HepG2 (cell line): Measurements from ENCODE around the gene TRIM67. TPM values are rescaled to one million over a fixed set of nuclear protein-coding genes. Genes with fewer than 3 reads are reported as not detected.

Source experiments
- ATAC-seq: fragments of 200-7000 bp; cut with Tn5 transposase; 3 replicates; pipeline ENCODE4 v1.9.1; 2020; ENCODE audit warnings: mild to moderate bottlenecking, moderate library complexity
- BruUV-seq: library from RNA; stranded (reverse); fragments of 400-500 nt; replicated peaks from 2 replicates; lab custom pipeline; 2021; lab: Mats Ljungman, UMichigan
- CTCF ChIA-PET: fragments of 300-600 bp; formaldehyde crosslinking; extraction: SDS; loops from one replicate; lab custom pipeline; 2021; ENCODE audit warnings: low total read pairs, inconsistent platforms, low intra/inter-chr PET ratio; lab: Yijun Ruan, JAX
- POLR2A ChIA-PET: fragments of 350-600 bp; sonication (Branson Sonifier 250); formaldehyde crosslinking; loops from one replicate; lab custom pipeline; 2020; ENCODE audit warnings: antibody characterized with exemption, inconsistent platforms; lab: Yijun Ruan, JAX
- DNase-seq: peaks from one replicate; pipeline ENCODE4 v3.0.0-alpha.2; 2015; ENCODE audit warnings: low spot score
- FAIRE-seq: peaks from 3 replicates; lab custom pipeline; 2011; peaks lifted over from hg19 to GRCh38; lab: Jason Lieb, UNC
- H2AFZ ChIP-seq: one replicate; pipeline ENCODE4 v1.6.1; 2011; ENCODE audit warnings: low read length, inconsistent platforms
- H3K27ac ChIP-seq: fragments of 300-600 bp; 3 replicates; pipeline ENCODE4 v1.8.0; 2011; ENCODE audit warnings: mixed run types, mild to moderate bottlenecking, mixed read lengths, low read length, inconsistent platforms; ENCODE audit not compliant: insufficient read depth; ENCODE audit errors: extremely low read length
- H3K27me3 ChIP-seq, 2 experiments: fragments of 200-600 bp in 1 of 2; 2 replicates in 1 of 2; 3 replicates in 1 of 2; pipeline versions ENCODE4 v1.6.0 to v1.8.0; 2011; ENCODE audit warnings: low read length in 2 of 2, mild to moderate bottlenecking in 2 of 2, moderate library complexity in 2 of 2, inconsistent platforms in 1 of 2; ENCODE audit not compliant: insufficient read depth in 2 of 2, control insufficient read depth in 1 of 2
- H3K36me3 ChIP-seq, 2 experiments: fragments of 200-600 bp in 1 of 2; replicated peaks in 1 of 2; 2 replicates in 1 of 2; 3 replicates in 1 of 2; pipeline versions ENCODE4 v1.5.1 to v1.8.0; 2011; ENCODE audit warnings: low read length in 2 of 2, inconsistent platforms in 1 of 2; ENCODE audit not compliant: insufficient read depth in 2 of 2, control insufficient read depth in 1 of 2
- H3K4me1 ChIP-seq: 2 replicates; pipeline ENCODE4 v1.5.1; 2012; ENCODE audit warnings: low read length, inconsistent platforms; ENCODE audit not compliant: insufficient read depth
- H3K4me2 ChIP-seq: 2 replicates; pipeline ENCODE4 v1.6.0; 2011; ENCODE audit warnings: low read depth, low read length, inconsistent platforms
- H3K4me3 ChIP-seq, 3 experiments: fragments of 200-600 bp in 1 of 3; sonication (generic), shearing (Covaris generic) in 1 of 3; replicated peaks in 1 of 3; 2 replicates each; pipeline ENCODE4 v1.5.1; 2011 to 2016; ENCODE audit warnings: low read length in 3 of 3, inconsistent platforms in 2 of 3, low read depth in 2 of 3, mild to moderate bottlenecking in 2 of 3, control low read depth in 1 of 3, mixed read lengths in 1 of 3; ENCODE audit not compliant: insufficient read depth in 1 of 3
- H3K79me2 ChIP-seq: one replicate; pipeline ENCODE4 v1.6.1; 2011; ENCODE audit warnings: low read length, inconsistent platforms; ENCODE audit not compliant: insufficient read depth
- H3K9ac ChIP-seq: 2 replicates; pipeline ENCODE4 v1.6.0; 2011; ENCODE audit warnings: mild to moderate bottlenecking, low read depth, low read length, inconsistent platforms; ENCODE audit not compliant: insufficient read depth
- H3K9me3 ChIP-seq: 2 replicates; pipeline ENCODE4 v1.5.1; 2012; ENCODE audit warnings: mild to moderate bottlenecking, low read length
- H4K20me1 ChIP-seq: 2 replicates; pipeline ENCODE4 v1.6.0; 2011; ENCODE audit warnings: inconsistent platforms, mild to moderate bottlenecking, low read length, moderate library complexity; ENCODE audit not compliant: insufficient read depth
- AGO1 ChIP-seq: fragments of 200-400 bp; formaldehyde crosslinking; IDR thresholded peaks from 2 replicates; pipeline ENCODE4 v1.6.1; 2017; ENCODE audit warnings: mild to moderate bottlenecking, low read depth, low read length, moderate library complexity; ENCODE audit not compliant: poor library complexity, severe bottlenecking
- BRCA1 ChIP-seq: sonication (generic); formaldehyde crosslinking; IDR thresholded peaks from 2 replicates; pipeline ENCODE4 v1.4.0; 2020; ENCODE audit warnings: missing genetic modification reagents
- CCDC6 ChIP-seq: sonication (generic); formaldehyde crosslinking; IDR thresholded peaks from 2 replicates; pipeline ENCODE4 v1.8.1; 2022; ENCODE audit warnings: mild to moderate bottlenecking, missing genetic modification reagents, moderate library complexity
- GATAD1 ChIP-seq: IDR thresholded peaks from 2 replicates; pipeline ENCODE4 v1.6.1; 2016; ENCODE audit warnings: missing genetic modification reagents, missing compliant biosample characterization
- IKZF4 ChIP-seq: sonication (generic); formaldehyde crosslinking; IDR thresholded peaks from 2 replicates; pipeline ENCODE4 v1.5.1; 2020; ENCODE audit warnings: borderline replicate concordance, mild to moderate bottlenecking, low read depth, missing genetic modification reagents; ENCODE audit errors: not compliant biosample characterization
- SNRNP70 ChIP-seq: fragments of 200-400 bp; formaldehyde crosslinking; IDR thresholded peaks from 2 replicates; pipeline ENCODE4 v1.6.1; 2017; ENCODE audit warnings: mild to moderate bottlenecking, low read depth, low read length, moderate library complexity
- TOE1 ChIP-seq: sonication (generic); formaldehyde crosslinking; IDR thresholded peaks from 2 replicates; pipeline ENCODE4 v1.4.0; 2020; ENCODE audit warnings: mild to moderate bottlenecking, missing genetic modification reagents
- ZNF333 ChIP-seq: sonication (generic); formaldehyde crosslinking; IDR thresholded peaks from 2 replicates; pipeline ENCODE4 v1.4.0; 2020; ENCODE audit warnings: mild to moderate bottlenecking, missing genetic modification reagents, borderline replicate concordance
- ZNF354B ChIP-seq: sonication (generic); formaldehyde crosslinking; IDR thresholded peaks from 2 replicates; pipeline ENCODE4 v1.8.0; 2022; ENCODE audit warnings: mild to moderate bottlenecking, missing genetic modification reagents
- ZNF564 ChIP-seq: sonication (generic); formaldehyde crosslinking; IDR thresholded peaks from 2 replicates; pipeline ENCODE4 v1.8.1; 2023; ENCODE audit warnings: mild to moderate bottlenecking, missing genetic modification reagents
- ZNF709 ChIP-seq: sonication (generic); formaldehyde crosslinking; IDR thresholded peaks from 2 replicates; pipeline ENCODE4 v1.5.0; 2020; ENCODE audit warnings: mild to moderate bottlenecking, missing genetic modification reagents
- WGBS: methylation state at CpG from one replicate; pipeline ENCODE4 v1.1.6; 2017; ENCODE audit warnings: low lambda C conversion rate; 5-methylcytosine and 5-hydroxymethylcytosine counted together
- in situ Hi-C: cut with HindIII; loops from 2 replicates; pipeline ENCODE4 v1.10.0; 2017; ENCODE audit warnings: low pct_unique_long_range_greater_than_20kb; ENCODE audit not compliant: extremely low pct_ligation_motif_present
- intact Hi-C: fragments of 100-400 bp; cut with micrococcal nuclease; formaldehyde crosslinking; loops from one replicate; pipeline ENCODE4 v1.10.0; 2022; ENCODE audit not compliant: unreplicated experiment
- polyA plus RNA-seq, 8 experiments: library from polyadenylated mRNA; depleted of rRNA in 3 of 8; stranded (reverse) in 7 of 8; unstranded in 1 of 8; fragments of >200 nt; fragmentation: Illumina TruSeq in 4 of 8; extraction: Trizol in 4 of 8; gene quantifications; 2 replicates each; pipeline versions ENCODE4 v1.2.1 to v1.2.3, GENCODE V29; 2011 to 2016; ENCODE audit warnings: low read depth in 4 of 8, missing spikeins in 1 of 8, mixed read lengths in 1 of 8; ENCODE audit not compliant: insufficient read depth in 1 of 8
- total RNA-seq, 5 experiments: library from RNA; depleted of rRNA; stranded (reverse); fragments of >200 nt; fragmentation: Illumina TruSeq; extraction: Trizol; gene quantifications; 2 replicates each; pipeline ENCODE4 v1.2.3, GENCODE V29; 2016; ENCODE audit warnings: low read depth in 1 of 5
- TF ChIP-seq, protein P1 (sequence below): fragments of 450-650 bp; IDR thresholded peaks from 2 replicates; pipeline ENCODE4 v1.6.1; 2016

The TRIM67 gene
- total and polyA plus RNA-seq, 2 of the 13 experiments (the other 11 are each of a cell fraction or from before 2014, with no cell fraction given), result not detected

DNA sequence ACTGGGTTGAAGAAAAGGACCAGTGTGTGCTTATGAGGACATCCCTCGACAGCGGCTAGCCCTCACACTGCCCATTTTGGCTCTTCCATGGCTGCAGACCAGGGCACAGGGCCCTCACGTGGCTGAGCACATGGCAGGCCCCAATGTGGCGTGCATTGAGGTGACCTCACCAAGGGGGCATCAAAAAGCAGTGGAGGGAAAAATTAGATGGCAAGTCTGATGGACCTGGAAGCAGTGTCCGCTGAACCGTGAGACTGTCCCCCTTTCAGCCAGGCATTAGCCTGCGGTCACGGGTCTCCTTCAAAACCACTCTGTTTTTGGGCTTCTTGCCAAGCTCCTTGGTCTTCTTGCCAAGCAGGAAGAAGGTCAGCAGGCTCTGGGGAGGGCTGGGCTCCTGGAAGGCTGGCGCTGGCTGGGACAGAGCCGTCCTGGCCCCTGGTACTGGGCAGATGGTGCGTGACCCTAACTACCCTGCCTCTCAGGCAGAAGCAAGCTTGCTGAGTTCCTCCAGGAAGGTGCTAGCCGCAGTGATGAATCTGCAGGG, 30.8 kb downstream of the TRIM67 start:
- H4K20me1 ChIP-seq, result no peaks in the 10 kb centered on the region
- no peaks in the 10 kb centered on the region for H3K9me3 ChIP-seq
- intact Hi-C loops, result no loop called here
- POLR2A ChIA-PET, result no interaction called here
- FAIRE-seq, result no peak
- H3K27ac ChIP-seq, result no peak overlapping the region
- no TSS peak for BruUV-seq
- H3K4me1 ChIP-seq, result peaks cover 42% of the 10 kb centered on the region
- H3K27me3 ChIP-seq, result peaks cover 0 to 38% of the 10 kb centered on the region in 2 experiments; a peak in 3 of 5 replicates
- CTCF ChIA-PET, result no interaction called here
- in situ Hi-C loops, result no loop called here
- no peak for DNase-seq
- H3K4me2 ChIP-seq, result no peak overlapping the region
- H3K9ac ChIP-seq, result no peak overlapping the region
- no peak for TF ChIP-seq BRCA1 (CRISPR knock-in tag)
- TF ChIP-seq, protein P1, sequence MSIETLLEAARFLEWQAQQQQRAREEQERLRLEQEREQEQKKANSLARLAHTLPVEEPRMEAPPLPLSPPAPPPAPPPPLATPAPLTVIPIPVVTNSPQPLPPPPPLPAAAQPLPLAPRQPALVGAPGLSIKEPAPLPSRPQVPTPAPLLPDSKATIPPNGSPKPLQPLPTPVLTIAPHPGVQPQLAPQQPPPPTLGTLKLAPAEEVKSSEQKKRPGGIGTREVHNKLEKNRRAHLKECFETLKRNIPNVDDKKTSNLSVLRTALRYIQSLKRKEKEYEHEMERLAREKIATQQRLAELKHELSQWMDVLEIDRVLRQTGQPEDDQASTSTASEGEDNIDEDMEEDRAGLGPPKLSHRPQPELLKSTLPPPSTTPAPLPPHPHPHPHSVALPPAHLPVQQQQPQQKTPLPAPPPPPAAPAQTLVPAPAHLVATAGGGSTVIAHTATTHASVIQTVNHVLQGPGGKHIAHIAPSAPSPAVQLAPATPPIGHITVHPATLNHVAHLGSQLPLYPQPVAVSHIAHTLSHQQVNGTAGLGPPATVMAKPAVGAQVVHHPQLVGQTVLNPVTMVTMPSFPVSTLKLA, result peak; percentile 66
- H3K79me2 ChIP-seq, result no peaks in the 10 kb centered on the region
- H3K4me3 ChIP-seq, result no peak overlapping the region
- no peaks in the 10 kb centered on the region for H3K36me3 ChIP-seq
- WGBS, result 48% methylated on average over 8 of the region's 12 CpGs
- no peak overlapping the region for H2AFZ ChIP-seq
- no peak for ATAC-seq

DNA sequence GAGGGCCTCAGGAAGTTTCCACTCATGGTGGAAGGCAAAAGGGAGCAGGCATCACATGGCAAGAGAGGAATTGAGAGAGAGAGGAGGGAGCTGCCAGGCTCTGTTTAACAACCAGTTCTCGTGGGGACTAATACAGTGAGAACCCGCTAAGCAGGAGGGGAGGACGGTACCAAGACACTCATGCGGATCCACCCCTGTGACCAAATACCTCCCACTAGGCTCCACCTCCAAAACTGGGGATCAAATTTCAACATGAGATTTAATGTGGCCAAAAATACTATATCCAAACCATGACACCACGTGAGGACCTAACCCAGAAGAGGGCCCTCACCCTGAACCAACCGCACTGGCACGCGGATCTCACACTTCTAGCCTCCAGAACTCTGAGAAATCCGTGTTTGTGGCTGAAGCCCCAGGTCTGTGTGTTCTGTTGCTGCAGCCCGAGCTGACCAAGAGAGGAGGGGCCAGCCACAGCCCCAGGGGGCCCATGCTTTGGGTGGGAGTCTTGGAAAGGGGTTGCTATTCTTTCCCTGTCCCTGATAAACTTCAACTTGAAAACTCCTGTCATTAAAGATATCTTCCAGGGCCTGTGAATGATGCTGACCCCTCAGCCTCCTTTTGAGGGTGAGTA, 32.0 kb downstream of the TRIM67 start:
- ATAC-seq (no peak), FAIRE-seq (no peak), DNase-seq (no peak)
- Histone ChIP-seq H3K36me3 (no peaks in the 10 kb centered on the region), H3K27me3 (peaks cover 0 to 28% of the 10 kb centered on the region in 2 experiments; a peak in 3 of 5 replicates), H3K9me3 (no peaks in the 10 kb centered on the region), H2AFZ (no peak overlapping the region), H3K4me1 (peaks cover 42% of the 10 kb centered on the region), H3K9ac (no peak overlapping the region), H4K20me1 (no peaks in the 10 kb centered on the region), H3K4me2 (no peak overlapping the region), H3K79me2 (no peaks in the 10 kb centered on the region), H3K27ac (no peak overlapping the region), H3K4me3 (no peak overlapping the region)
- WGBS, result 50% methylated on average over 8 of the region's 10 CpGs
- ChIA-PET POLR2A (no interaction called here), CTCF (no interaction called here)
- in situ Hi-C loops, result no loop called here
- intact Hi-C loops, result no loop called here
- no TSS peak for BruUV-seq
- TF ChIP-seq SNRNP70, result no peak
- TF ChIP-seq ZNF354B (CRISPR knock-in tag), result no peak
- TF ChIP-seq ZNF333 (CRISPR knock-in tag), result no peak
- TF ChIP-seq CCDC6, result no peak
- TF ChIP-seq IKZF4, result no peak
- TF ChIP-seq GATAD1, result no peak
- no peak for TF ChIP-seq ZNF709 (CRISPR knock-in tag)
- TF ChIP-seq AGO1, result no peak
- TF ChIP-seq TOE1 (CRISPR knock-in tag), result no peak
- TF ChIP-seq ZNF564 (CRISPR knock-in tag), result no peak
